Hindlimb muscle (tissue), 1 donor: ENCODE results near the gene DENND10. TPM values are rescaled to one million over a fixed set of nuclear protein-coding genes. Genes with fewer than 3 reads are reported as not detected.
"Not testable (repeated sequence)": the region's sequence is repeated elsewhere in the genome, so short reads cannot be mapped to it uniquely, and the experiment has no call there.

ENCODE experiments used
- DNase-seq: peaks from one replicate; pipeline ENCODE4 v3.0.0-alpha.2; 2013
- polyA plus RNA-seq: library from polyadenylated mRNA; unstranded; fragments of 120-200 nt; gene quantifications from one replicate; pipeline ENCODE4 v1.2.1, GENCODE V29; 2013; ENCODE audit not compliant: insufficient read length

DENND10 gene
- polyA plus RNA-seq, 1 donor, result 28.2 TPM

DNA sequence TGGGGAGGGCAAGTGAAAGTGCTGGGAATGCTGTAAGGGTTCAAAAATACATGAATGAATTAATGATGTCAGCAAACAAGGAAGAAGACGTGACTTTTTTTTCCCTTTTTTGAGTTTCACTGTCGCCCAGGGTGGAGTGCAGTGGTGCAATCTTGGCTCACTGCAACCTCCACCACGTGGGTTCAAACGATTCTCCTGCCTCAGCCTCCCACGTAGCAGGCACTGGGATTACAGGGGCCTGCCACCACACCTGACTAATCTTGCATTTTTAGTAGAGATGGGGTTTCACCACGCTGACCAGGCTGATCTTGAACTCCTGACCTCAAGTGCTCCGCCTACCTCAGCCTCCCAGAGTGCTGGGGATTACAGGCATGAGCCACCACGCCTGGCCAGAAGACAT, 30.0 kb downstream of the DENND10 start:
- no peak for DNase-seq

DNA sequence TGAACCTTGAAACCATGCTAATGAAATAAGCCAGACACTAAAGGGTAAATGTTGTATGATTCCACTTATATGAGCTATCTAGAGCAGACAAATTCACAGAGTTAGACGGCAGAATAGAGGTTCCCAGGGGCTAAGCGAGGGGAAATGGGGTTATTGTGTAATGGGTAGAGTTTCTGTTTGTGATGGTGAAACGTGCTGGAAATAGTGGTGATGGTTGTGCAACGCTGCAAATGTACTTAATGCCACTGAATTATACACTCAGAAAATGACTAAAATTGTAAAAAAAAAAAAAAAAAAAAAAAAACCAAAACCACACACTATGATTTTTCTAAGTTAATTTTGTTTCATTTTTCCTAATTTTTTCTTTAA, 31.6 kb downstream of the DENND10 start:
- no peak for DNase-seq

DNA sequence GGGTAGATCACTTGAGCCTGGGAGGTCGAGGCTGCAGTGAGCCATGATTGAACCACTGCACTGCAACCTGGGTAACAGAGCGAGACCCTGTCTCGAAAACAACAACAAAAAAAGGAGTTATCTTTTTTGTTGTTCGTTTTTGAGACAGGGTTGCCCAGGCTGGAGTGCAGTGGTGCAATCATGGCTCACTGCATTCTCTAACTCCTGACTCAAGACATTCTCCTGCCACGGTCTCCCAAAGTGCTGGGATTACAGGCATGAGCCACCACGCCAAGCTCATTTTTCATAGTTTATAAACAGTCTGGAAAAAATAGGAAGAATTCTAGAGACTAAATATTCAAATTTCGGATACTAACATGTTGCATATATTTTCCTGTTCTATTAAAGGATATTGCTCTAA, 32.2 kb downstream of the DENND10 start:
- DNase-seq, result no peak

DNA sequence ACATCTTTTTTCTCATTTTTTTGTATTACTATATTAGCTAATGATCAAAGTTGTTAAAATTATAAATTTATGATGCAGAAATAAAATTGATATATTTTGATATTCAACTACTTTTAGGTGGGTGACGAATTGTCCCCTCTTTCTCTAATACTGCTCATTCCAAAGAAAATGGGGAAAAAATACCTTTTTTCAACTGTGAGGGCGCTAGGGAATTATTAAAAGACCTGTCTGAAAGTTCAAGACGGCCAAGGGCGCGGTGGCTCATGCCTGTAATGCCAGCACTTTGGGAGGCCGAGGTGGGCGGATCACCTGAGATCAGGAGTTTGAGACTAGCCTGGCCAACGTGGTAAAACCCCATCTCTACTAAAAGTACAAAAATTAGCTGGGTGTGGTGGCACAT, 34.0 kb downstream of the DENND10 start:
- DNase-seq, result not testable (repeated sequence)

DNA sequence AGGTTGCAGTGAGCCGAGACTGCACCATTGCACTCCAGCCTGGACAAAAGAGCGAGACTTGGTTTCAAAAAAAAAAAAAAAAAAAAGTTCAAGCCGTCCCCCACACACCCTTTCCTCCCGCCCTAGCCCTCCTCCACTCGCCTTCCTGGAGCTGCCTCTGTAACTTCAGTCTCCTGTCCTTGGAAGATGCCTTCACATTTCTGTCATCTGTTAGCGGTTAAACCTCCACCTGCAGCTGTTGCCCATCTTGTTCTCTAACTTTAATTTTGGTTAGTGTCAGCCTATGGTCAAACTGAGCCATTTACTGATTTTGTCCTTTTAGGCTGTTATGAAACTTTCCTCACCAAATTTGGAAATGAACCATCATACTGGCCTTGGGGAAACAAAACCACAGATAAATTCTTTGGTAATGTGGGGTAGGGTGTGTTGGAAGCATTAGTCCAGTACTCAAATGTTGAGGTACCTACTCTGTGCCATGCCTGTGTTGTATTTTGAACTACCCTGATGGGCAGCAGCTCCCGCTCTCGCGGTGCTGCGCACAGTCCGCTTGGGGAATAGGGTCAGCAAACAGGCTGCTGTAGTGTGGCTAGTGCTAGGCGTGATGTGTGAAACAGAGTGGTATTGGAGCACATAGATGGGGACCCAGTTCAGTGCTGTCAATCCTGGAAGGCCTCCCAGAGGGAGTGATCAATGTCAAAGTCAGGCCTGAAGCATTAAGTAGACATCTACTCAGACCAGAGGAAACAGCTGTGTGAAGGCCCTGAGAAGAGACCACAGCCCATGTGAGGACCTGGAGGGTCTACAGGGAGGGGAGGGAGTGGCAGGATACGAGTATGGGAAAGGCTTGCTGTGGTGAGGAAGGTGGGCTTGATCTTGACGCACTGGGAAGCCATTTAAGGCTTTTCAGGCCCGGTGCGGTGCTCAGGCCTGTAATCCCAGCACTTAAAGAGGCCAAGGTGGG, 34.7 kb downstream of the DENND10 start:
- no peak for DNase-seq

DNA sequence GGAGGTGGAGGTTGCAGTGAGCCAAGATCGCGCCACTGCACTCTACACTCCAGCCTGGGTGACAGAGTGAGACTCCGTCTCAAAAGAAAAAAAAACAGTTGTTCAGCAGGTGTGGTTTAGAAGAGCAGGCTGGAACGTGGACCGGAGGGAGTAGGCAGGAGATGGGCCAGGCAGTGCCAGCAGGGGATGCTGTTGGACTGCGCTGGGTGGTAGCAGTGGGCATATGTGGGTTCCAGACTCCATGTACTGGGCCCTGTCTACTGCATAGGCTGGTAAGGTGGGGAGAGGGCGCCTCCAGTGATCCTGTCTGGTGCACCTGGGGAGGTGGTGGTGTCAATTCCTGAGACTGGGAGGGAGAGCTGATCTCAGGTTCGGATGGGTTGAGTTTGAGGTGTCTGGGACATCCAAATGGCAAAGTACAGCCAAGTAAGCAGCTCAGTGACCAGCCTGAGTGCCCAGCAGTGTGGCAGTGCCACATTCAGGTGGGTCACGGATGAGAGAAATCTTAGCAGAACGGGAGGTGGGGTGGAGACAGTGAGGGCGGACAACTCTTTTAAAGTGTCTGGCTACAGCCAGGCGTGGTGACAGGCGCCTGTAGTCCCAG, 35.7 kb downstream of the DENND10 start:
- DNase-seq, result peak; percentile 9

DNA sequence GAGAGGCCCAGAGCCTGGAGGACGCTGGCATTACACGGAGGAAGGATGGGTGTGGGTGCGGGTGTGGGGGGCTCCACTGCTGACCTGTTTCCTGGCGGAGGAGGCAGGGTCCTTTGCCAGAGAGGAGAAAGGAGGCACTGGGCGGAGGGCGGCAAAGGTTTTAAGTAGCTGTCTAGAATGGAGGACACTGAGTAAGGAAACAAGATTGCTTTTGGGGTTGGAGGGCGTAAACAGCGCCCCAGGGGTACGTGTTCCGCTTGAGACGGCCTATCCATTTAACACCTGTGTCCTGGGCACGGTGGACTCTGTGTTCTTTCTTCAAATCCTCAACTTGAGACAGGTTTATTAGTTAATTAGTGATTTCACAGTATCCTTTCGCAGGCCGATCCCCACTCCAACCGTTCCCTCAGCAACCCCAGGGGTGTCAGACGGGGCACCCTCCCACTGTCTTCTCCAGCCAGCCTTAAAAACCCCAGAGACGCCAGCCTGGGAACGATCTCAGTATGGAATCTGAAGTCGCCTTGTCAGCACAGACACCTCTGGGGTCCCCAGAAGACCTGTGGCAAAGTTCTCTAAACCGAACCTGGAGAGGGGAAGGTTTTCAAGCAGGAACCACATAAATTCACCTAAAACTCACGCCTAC, 36.8 kb downstream of the DENND10 start:
- no peak for DNase-seq

DNA sequence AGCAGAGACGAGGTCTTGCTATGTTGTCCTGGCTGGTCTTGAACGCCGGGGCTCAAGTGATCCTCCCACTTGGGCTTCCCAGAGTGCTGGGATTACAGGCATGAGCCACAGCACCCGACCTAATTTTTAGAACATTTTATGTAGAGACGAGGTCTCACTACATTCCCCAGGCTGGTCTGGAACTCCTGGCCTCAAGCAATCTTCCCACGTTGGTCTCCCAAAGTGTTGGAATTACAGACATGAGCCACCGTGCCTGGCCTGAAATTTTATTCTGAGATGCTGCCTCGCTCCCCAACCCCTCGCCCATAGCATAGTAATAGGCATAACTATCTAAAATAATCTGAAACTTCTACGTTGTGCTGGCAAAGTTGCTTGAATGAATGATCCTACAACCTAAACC, 39.7 kb downstream of the DENND10 start:
- DNase-seq, result no peak

DNA sequence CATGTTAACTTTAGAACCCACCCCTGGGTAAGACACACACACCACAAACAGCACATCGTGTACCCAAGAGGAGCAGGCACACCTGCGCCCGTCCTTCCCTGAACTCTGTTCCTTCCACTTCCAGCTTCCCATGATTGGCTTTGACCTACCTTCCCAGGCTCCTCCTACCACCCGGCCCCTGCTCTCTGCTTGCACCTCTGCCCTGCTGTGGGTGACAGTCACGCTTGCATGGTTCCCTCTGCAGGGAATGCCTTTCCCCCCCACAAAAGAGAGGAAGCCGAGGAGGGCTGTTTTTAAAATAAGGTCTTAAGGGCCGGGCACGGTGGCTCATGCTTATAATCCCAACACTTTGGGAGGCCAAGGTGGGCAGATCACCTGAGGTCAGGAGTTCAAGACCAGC, 45.2 kb downstream of the DENND10 start:
- no peak for DNase-seq

DNA sequence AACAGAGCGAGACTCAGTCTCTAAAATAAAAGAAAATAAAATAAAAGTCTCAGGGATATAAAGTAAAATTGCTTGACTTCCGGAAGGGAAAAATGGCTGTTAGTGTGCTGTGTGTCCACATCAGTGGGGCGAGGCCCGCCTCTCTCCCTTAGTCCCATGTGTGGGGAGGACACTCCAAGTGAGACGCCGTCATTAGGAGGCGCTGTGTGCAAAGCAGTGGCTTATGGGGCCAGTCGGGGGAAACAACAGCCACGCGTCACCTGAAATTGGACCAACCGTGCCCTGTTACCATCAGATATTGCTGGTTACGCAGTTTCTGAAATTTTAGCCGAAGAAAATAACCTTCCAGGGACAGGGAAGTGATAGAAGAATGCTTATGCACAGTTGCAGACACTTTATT, 45.8 kb downstream of the DENND10 start:
- no peak for DNase-seq

DNA sequence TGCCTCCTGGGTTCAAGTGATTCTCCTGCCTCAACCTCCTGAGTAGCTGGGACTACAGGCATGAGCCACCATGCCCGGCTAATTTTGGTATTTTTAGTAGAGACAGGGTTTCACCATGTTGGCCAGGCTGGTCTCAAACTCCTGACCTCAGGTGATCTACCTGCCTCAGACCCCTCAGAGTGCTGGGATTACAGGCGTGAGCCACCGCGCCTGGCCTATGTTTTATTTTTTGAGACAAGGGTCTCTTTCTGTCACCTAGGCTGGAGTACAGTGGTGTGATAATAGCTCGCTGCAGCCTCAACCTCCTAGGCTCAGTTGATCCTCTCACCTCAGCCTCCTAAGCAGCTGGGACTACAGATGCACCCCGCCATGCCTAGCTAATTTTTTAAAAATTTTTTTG, 47.7 kb downstream of the DENND10 start:
- DNase-seq, result not testable (repeated sequence)

DNA sequence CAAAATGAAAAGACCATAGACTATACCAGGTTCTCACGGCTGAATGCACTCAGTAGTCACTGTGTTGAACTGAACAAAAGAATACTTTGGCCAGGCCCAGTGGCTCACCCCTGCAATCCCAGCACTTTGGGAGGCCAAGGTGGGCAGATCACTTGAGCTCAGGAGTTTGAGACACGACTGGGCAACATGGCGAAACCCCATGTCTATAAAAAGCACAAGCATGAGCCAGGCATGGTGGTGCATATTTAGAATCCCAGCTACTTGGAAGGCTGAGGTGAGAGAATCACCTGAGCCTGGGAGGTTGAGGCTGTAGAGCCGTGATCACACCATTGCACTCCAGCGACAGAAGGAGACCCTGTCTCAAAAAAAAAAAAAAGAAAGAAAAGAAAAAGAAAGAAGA, 49.1 kb downstream of the DENND10 start:
- no peak for DNase-seq

DNA sequence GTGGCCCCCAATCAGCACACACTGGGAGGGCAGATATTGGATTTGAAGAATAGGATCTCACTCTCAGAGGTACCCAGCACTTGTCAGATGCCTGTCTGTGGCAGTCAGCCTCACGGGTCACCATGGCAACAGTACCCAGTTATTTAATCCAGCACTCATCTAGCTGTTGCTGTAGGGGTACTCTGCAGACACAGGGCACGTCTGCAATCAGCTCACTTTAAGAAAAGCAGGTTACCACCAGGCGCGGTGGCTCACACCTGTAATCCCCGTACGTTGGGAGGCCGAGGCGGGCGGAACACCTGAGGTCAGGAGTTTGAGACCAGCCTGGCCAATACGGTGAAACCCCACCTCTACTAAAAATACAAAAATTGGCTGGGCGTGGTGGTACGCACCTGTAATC, 49.7 kb downstream of the DENND10 start:
- no peak for DNase-seq

DNA sequence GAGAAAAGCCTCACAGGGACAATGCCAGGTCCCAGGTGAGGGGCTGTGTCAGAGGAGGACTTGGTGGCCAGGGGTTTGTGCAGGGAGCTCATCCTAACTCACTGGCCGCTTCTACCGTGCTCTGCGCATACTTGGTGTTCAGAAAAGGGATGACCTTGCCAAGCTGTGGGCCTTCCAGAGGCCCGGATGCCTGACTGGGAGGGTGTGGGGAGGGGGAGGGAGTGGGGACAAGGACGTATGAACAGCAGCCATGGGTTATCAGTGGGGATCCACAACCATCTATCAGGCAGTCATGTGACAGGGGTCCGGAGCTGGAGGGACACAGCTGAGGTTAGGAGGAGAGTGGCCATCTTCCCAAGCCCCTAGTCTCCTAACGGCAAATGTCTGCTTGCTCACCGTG, 55.4 kb downstream of the DENND10 start:
- DNase-seq, result no peak

DNA sequence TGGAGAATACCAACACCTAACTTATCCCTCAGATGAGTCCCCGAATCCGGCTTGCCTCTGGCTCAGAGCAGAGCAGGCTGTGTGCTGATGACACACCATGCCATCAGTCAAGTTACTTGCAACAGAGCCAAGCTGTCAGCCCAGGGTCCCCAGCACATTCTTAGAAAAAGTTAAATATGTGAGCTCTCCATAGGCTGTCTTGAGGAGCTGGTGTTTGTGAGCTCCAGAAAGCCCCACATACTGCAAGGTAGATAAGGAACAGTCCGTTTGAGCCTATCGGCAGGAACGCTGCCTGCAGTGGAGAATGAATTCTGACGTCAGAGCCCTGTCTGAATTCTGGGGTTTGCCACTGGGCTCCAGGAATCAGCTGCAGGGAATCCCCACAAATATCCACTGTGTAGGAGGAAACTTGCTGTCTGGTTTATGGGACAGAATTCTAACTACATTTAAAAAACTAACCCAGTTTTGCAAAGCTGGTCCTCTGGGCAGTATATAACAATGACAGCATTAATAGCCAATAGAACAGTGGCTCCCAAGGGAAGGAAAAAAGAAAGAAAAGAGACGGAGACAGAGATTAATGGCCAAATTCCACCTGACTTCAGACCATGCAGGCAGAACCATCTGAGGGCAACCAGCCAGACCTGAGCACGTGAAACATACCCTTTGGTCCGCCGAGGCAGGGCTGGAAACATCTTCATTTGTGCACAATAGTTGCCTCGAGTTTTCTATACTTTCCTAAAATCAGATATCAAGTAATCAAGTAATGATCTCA, 58.0 kb downstream of the DENND10 start:
- DNase-seq, result no peak

DNA sequence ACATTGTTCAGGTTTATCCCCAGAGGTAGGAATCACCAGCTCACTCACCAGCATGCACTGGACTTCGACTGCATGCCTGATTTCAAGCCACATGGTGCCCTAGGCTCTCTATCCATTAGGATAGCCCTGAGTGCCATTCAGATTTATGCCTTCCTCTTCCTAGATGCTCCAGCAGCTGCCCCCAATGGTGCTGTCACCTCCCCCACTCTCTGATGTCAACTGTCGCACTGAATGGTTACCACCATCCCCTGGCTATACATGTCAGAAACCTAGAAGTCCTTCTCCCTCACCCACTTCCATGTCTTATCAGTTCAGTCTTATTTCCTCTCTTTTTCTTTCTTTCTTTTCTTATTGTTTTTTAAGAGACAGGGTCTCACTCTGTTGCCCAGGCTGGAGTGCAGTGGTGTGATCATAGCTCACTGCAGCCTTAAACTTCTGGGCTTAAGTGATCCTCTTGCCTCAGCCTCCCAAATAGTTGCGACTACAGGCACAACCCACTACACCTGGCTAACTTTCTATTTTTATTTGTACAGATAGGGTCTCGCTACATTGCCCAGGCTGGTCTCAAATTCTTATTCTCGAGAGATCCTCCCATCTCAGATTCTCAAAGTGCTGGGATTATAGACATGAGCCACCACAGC, 58.7 kb downstream of the DENND10 start:
- DNase-seq, result no peak

DNA sequence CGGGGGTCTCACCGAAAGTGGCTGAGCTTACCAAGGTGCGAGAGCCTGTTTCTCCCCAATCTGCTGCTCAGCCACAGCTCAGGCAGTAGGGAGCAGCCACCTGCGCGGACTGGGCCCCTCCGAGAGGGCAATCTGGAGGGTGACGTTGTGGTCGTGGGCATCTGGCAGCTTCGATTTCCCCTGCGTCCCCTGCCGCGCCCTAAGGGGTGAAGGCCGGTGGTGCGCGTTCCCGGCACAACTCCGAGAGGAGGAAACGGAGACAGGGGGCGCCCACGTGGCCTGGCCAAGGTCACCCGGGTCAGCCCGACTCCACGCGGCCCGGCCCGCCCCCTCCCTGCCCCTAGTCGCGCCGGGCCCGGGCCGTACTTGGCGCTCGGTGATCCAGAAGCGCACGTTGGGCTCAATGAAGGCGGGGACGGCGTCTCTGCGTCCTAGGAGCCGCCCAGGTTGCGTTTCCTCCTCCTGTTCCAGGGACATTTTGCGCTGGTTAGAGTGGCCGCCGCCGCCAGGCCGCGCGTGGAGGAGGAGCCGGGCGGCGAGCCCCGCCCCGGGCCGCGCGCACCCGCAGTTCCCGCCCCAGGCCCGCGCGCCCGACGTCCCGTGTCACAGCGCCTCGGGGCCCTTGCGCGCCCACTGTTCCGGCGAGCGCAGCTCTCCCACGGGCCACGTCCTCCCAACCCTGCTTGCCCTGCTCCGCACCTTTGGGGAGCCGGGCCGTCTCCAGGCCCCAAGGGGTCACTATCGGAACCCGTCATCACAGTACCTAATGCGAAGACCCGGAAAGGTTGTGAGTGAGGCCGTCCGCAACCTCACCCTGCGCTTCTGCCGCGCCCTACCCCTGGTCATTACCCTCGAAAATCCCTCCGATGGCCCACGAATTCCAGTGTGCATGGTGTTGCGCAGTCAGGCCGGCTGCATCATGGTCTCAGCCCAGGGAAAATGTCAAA, 61.5 kb downstream of the DENND10 start, which contains the start of gene SFXN4:
SFXN4 (minus strand) TSS at position 544 of the 947 bp plus-strand sequence; CDS start at position 477, 67 bp downstream.
- peak; percentile 82 for DNase-seq

DNA sequence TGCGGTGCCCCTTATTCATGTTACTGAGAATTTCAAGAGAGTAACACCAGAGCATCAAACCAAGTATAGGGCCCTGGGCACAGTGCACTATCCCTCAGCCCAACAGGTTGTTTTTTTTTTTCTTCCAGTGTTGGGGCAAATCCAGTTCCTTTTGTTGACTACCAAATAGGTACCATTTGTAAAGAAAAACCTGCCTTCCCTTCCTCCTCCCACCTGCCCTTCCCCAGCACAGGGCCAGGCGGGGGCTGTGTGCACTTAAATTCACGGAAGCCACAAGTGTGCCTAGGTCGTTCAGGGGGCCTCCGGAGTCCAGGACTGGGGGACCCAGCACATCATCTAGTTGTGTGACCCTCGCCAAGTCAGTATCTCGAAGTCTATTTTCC, 62.2 kb downstream of the DENND10 start:
- DNase-seq, result no peak

DNA sequence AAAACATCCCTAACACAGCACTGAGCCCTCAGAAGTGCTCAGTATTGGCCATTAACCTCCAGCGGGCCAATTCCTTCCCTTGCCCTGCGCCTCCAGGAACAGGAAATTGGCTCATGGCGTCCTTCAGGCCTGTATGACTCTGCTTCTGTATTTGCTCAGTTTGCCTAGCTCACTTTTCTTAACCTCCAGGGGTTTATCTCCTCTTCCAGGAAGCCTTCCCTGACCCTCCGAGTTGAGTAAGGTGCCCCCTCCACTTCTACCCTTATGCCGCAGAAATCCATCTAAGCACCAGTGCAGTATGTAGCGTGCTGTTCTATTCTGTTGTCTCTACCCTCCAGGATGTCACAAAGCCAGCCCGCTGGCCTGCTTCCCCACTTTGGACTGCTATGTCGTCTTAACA, 62.7 kb downstream of the DENND10 start:
- DNase-seq, result no peak

DNA sequence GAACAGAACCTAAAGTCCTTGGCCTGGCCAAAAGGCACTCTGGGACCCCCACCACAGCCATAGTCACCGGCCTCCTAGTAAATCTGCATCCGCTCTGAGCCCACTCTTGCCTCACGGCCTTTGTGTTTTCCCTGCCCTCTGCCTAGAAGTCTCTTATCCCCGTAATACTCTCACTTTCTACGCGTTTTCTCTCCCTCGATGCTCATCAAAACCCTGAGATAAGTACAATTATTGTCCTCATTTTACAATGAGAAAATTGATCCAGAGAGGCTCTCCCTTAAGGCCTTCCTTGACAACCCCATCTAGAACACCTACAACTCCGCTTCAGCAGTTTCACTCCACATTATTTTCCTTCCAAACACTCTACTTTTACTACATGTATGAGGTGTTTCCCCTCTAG, 63.1 kb downstream of the DENND10 start:
- no peak for DNase-seq

DNA sequence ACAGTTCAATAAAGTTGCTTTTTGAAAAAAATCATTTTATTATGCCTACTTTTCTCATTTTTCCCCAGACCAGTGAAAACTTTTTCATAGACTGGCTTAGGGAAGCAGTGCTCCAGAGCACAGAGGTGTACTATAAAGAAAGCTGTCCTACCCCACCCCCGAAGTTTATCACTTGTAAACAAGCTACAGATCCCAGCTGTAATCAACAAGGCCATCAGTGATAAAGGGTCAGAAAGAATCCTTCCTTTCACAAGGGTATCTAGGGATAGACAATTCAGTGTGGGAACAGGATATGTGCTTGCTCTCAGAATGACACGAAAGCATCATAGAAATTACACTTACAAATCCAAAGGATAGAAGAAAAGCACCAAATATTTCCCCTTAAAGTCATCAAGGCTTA, 70.2 kb downstream of the DENND10 start:
- no peak for DNase-seq
